Activated CD4-positive, alpha-beta memory T cell treated with anti-CD3 and anti-CD28 coated beads, Interleukin-2, amount 10 ng/mL, durations not matched to agents 7 days and 5 days (primary cell): Measurements from ENCODE around the gene CLCN2. TPM values are rescaled to one million over a fixed set of nuclear protein-coding genes. Genes with fewer than 3 reads are reported as not detected.

Source experiments
- CTCF ChIA-PET: fragments of 350-600 bp; sonication (Branson Sonifier 250); formaldehyde crosslinking; loops from one replicate; lab custom pipeline; 2021; ENCODE audit warnings: antibody characterized with exemption, inconsistent platforms; lab: Charles Lee
- POLR2A ChIA-PET: fragments of 350-600 bp; sonication (Branson Sonifier 250); formaldehyde crosslinking; loops from one replicate; lab custom pipeline; 2021; ENCODE audit warnings: antibody characterized with exemption; lab: Charles Lee
- DNase-seq: peaks from one replicate; pipeline ENCODE4 v3.0.0-alpha.2; 2020
- H3K27ac Mint-ChIP-seq: one replicate; pipeline ENCODE4 v1.8.0; 2021; ENCODE audit warnings: mild to moderate bottlenecking, mixed read lengths
- H3K27me3 Mint-ChIP-seq: one replicate; pipeline ENCODE4 v1.8.0; 2021; ENCODE audit warnings: mixed read lengths
- H3K36me3 Mint-ChIP-seq: one replicate; pipeline ENCODE4 v1.8.0; 2021; ENCODE audit warnings: low read depth, mixed read lengths
- H3K4me1 Mint-ChIP-seq: one replicate; pipeline ENCODE4 v1.8.0; 2021; ENCODE audit warnings: mixed read lengths
- H3K4me3 Mint-ChIP-seq: one replicate; pipeline ENCODE4 v1.8.0; 2021; ENCODE audit warnings: mild to moderate bottlenecking, mixed read lengths
- H3K9me3 Mint-ChIP-seq: one replicate; pipeline ENCODE4 v1.8.0; 2021; ENCODE audit warnings: mixed read lengths
- total RNA-seq, 2 experiments: library from RNA; stranded (reverse); gene quantifications; one replicate each; pipeline ENCODE4 v1.2.3, GENCODE V29; 2021

CLCN2 gene
- total RNA-seq, 2 experiments from 2014 or later = 3.6 to 4.9 TPM

GRCh38 chr3:184361932-184362667, 695 bp upstream of the CLCN2 start:
- Mint-ChIP-seq H3K4me3 (peak overlapping the region; percentile 95), H3K36me3 (peaks cover 25% of the 10 kb centered on the region), H3K4me1 (peaks cover 32% of the 10 kb centered on the region), H3K27me3 (peaks cover 2% of the 10 kb centered on the region), H3K27ac (peak overlapping the region; percentile 94), H3K9me3 (no peaks in the 10 kb centered on the region)
- CTCF ChIA-PET = interaction anchor here (0.6 to 1.4 kb wide), 5 partner anchors 8 to 467 kb away, joined by 3 to 7 read pairs (median 3); no protein-coding TSS in a partner anchor
- POLR2A ChIA-PET = interaction anchor here (0.6 to 3.0 kb wide), 14 partner anchors 8 to 573 kb away, joined by 3 to 13 read pairs (median 4); partner anchors contain the start of genes EIF2B5 and FAM131A
- DNase-seq = peak; percentile 53

DNA sequence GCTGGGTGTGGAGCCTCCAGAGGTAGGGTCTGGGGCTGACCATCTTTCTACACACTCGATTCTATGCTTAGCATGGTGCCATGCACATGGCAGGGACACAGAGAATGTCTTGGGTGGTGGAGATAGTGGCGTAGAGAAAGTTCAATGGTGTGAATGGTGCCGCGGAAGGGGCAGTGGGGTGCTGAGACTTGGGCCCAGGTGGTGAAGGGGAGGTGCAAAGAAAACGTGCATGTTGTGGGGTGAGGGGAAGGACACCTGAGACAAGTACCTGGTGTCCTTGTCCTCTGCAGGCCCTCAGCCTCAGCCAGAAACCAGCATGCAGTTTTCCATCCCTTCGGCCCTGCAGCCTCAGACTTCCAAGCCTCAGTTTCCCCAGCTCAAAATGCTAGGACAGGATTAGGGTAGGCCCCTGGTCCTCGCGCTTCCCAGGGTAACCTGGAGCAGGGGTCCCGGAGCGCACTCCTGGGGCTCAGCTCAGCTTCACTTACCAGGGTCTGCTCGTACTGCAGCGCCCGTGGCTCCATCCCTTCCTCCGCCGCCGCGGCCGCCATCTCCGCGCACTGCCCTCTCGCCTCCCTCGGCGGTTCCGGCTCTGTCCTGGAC, 375 bp downstream of the CLCN2 start:
- ChIA-PET CTCF (interaction anchor here (2.6 kb wide), 1 partner anchor 11 kb away, joined by 13 read pairs; no protein-coding TSS in a partner anchor), POLR2A (interaction anchor here (0.7 to 3.0 kb wide), 8 partner anchors 9 to 226 kb away, joined by 3 to 13 read pairs (median 4); partner anchors contain the start of genes EIF2B5 and FAM131A)
- peak overlapping the region; percentile 74 for H3K4me3 Mint-ChIP-seq
- peaks cover 28% of the 10 kb centered on the region for H3K4me1 Mint-ChIP-seq
- no peak for DNase-seq
- no peaks in the 10 kb centered on the region for H3K9me3 Mint-ChIP-seq
- peak overlapping the region; percentile 71 for H3K27ac Mint-ChIP-seq
- peaks cover 2% of the 10 kb centered on the region for H3K27me3 Mint-ChIP-seq
- H3K36me3 Mint-ChIP-seq = peaks cover 16% of the 10 kb centered on the region

GRCh38 chr3:184360070-184360928, 1.1 kb downstream of the CLCN2 start:
- H3K4me1 Mint-ChIP-seq = peaks cover 24% of the 10 kb centered on the region
- peak overlapping the region; percentile 71 for H3K27ac Mint-ChIP-seq
- POLR2A ChIA-PET = interaction anchor here (0.7 to 3.0 kb wide), 7 partner anchors 9 to 225 kb away, joined by 3 to 13 read pairs (median 4); partner anchors contain the start of genes EIF2B5 and FAM131A
- CTCF ChIA-PET = interaction anchor here (2.6 kb wide), 1 partner anchor 11 kb away, joined by 13 read pairs; no protein-coding TSS in a partner anchor
- DNase-seq = no peak
- H3K4me3 Mint-ChIP-seq = peak overlapping the region; percentile 74
- H3K36me3 Mint-ChIP-seq = peaks cover 13% of the 10 kb centered on the region
- H3K27me3 Mint-ChIP-seq = peaks cover 2% of the 10 kb centered on the region
- no peaks in the 10 kb centered on the region for H3K9me3 Mint-ChIP-seq

GRCh38 chr3:184359610-184360009, 1.8 kb downstream of the CLCN2 start:
- peaks cover 2% of the 10 kb centered on the region for H3K27me3 Mint-ChIP-seq
- no peak overlapping the region for H3K27ac Mint-ChIP-seq
- H3K4me3 Mint-ChIP-seq = no peak overlapping the region
- peaks cover 17% of the 10 kb centered on the region for H3K4me1 Mint-ChIP-seq
- ChIA-PET POLR2A (no interaction called here), CTCF (interaction anchor here (2.6 kb wide), 1 partner anchor 12 kb away, joined by 13 read pairs; no protein-coding TSS in a partner anchor)
- DNase-seq = no peak
- no peaks in the 10 kb centered on the region for H3K9me3 Mint-ChIP-seq
- peaks cover 7% of the 10 kb centered on the region for H3K36me3 Mint-ChIP-seq

- Mint-ChIP-seq H3K27me3 (peaks cover 2% of the 10 kb centered on the region), H3K36me3 (peaks cover 3% of the 10 kb centered on the region), H3K4me3 (no peak overlapping the region), H3K4me1 (peaks cover 13% of the 10 kb centered on the region), H3K9me3 (no peaks in the 10 kb centered on the region), H3K27ac (no peak overlapping the region)
- POLR2A ChIA-PET = no interaction called here
- no peak for DNase-seq
- CTCF ChIA-PET = interaction anchor here (0.7 to 2.6 kb wide), 2 partner anchors 13 to 154 kb away, joined by 3 to 13 read pairs; no protein-coding TSS in a partner anchor
These were observed 2.5 kb downstream of the CLCN2 start for GRCh38 chr3:184358921-184359350.

DNA sequence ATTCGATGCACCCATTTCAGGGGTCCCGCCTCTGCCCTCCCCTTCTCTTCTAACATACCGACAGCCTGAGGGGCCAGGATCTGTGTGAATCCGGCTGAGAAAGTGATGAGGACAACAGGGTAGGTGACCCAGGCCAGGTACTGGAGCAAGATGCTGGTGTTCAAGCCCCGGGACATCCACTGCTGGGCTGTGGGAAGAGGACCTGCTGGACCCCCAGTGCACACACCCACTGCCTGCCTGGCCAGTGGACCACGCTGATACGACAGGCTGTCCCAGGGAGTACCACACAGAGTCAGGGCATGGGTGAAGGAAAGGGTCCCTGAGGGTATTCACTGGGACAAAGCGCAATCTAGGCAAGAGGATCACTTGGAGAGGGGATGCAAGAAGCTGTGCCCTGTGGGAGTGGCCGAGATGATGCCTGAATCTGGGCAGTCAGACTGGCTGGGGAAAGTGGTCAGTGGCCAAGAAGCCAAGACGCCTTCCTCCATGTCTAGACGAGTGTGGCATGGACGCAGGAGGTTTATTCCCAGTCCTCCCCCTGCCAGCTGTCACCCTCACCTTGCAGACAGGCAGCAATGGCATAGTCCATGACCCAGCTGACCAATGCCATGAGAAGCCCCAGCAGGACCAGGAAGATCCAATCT, 3.2 kb downstream of the CLCN2 start:
- Mint-ChIP-seq H3K27me3 (peaks cover 2% of the 10 kb centered on the region), H3K36me3 (peaks cover 2% of the 10 kb centered on the region)
- CTCF ChIA-PET = interaction anchor here (0.6 to 0.7 kb wide), 2 partner anchors 155 to 1245 kb away, joined by 3 read pairs; no protein-coding TSS in a partner anchor

DNA sequence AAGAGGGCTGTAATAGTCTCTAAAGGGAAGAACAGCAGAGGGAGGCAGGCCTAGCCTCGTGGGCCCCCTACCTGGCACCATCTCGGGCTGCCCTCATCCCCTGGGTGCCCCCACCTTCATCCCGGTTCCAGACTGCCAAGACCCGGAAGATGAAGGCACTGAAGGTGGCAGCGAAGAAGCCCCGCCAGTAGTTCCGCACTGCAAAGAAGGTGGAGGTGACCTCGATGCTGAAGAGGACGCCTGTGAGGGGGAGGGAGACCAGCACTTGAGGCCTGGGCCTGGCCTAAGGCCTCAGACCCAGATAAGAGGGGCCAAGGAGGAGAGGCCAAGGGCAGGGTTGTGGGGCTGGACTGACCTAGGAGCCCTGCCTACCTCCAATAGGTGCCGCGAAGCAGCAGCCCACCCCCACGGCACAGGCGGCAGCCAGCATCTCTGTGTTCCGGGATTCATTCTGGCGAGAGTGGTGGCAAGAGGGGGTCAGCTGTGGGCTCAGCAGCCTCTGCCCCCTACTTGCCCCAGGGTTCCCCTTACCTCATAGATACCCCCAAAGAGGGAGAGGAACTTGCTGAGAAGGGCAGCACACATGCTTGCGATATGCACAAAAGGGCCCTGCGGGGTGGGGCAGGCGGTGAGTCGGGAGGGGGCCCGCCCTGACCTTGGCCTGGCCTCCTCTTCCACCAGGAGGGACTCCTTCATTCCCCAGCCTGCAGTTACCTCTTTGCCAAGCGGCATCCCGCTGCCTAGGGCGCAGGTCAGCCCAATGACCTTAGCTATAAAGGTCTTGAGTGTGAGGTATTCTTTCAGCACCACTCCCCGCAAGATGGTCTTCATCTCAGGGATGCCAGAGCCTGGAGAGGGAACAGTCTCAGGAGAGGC, 3.9 kb downstream of the CLCN2 start:
- Mint-ChIP-seq H3K4me1 (peaks cover 14% of the 10 kb centered on the region), H3K27ac (no peak overlapping the region), H3K4me3 (no peak overlapping the region), H3K27me3 (peaks cover 2% of the 10 kb centered on the region), H3K9me3 (no peaks in the 10 kb centered on the region), H3K36me3 (no peaks in the 10 kb centered on the region)
- ChIA-PET POLR2A (no interaction called here), CTCF (interaction anchor here (0.6 to 5.0 kb wide), 2 partner anchors 157 to 1246 kb away, joined by 3 to 20 read pairs; no protein-coding TSS in a partner anchor)
- no peak for DNase-seq

More for the DNA sequence above, 3.2 kb downstream of the CLCN2 start:
- H3K4me3 Mint-ChIP-seq = no peak overlapping the region
- no peak overlapping the region for H3K27ac Mint-ChIP-seq
- no peak for DNase-seq
- no peaks in the 10 kb centered on the region for H3K9me3 Mint-ChIP-seq
- POLR2A ChIA-PET = no interaction called here
- H3K4me1 Mint-ChIP-seq = peaks cover 14% of the 10 kb centered on the region

DNA sequence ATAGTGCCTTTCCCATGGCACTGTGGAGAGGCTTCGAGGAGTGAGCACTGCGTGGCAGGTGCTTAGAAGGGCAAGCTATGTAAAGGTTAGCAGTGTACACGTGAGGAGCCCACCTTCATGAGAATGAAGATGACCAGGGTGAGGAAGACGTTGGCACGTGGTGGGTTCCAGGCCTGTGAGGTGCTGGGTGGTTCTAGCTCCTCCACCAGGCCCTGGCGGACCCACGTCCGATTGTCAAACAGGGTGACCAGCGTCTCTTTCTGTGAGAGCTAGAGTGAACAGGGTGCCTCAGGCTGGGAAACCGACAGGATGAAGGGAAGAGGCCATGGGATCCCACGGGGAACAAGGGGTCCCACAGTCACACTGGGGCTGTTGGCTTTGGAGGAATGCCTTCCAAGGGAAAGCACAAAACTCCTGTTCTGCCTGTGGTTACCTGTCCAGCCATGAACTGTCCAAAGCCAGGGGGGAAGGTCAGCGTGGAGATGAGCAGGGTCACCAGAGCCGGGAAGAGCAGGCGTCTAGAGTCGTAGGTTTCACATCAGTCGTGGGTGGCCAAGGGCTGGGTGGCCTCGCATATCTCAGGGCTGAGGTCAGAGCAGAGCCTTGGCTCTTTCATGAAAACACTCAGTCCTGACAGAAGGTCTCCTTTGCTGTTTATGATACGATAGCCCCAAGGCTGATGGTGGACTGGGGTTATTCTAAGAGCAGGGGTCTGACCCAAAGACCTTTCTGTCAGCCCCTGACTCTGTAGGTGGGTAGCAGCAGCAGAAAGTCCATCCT, 6.0 kb downstream of the CLCN2 start:
- Mint-ChIP-seq H3K4me1 (peaks cover 9% of the 10 kb centered on the region), H3K4me3 (no peak overlapping the region), H3K27me3 (peaks cover 2% of the 10 kb centered on the region), H3K36me3 (no peaks in the 10 kb centered on the region), H3K27ac (no peak overlapping the region), H3K9me3 (no peaks in the 10 kb centered on the region)
- ChIA-PET POLR2A (no interaction called here), CTCF (interaction anchor here (1.0 to 5.0 kb wide), 4 partner anchors 13 to 186 kb away, joined by 4 to 20 read pairs (median 6); no protein-coding TSS in a partner anchor)
- DNase-seq = no peak

DNA sequence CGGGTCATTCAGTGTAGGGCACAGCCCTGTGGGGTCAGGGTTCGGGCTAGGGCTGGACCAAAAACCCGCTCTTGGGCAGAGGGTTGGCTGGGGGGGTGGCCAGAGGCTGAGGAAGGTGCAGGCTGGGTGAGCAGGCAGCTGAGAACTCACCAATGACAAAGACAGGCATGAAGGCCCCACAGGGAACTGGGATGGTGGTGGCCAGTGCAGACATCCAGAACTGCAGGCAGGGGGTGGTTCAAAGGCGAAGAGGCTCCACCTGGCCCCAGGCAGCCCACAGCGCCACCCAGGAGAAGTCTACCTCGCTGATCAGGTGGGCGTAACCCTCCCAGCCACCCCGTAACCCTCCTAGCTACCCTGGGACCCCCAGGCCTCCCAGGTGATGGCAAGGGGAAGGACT, 6.7 kb downstream of the CLCN2 start:
- no peaks in the 10 kb centered on the region for H3K27me3 Mint-ChIP-seq
- ChIA-PET POLR2A (no interaction called here), CTCF (interaction anchor here (1.0 to 5.0 kb wide), 4 partner anchors 13 to 187 kb away, joined by 4 to 20 read pairs (median 6); no protein-coding TSS in a partner anchor)
- H3K4me1 Mint-ChIP-seq = peaks cover 5% of the 10 kb centered on the region
- no peak overlapping the region for H3K27ac Mint-ChIP-seq
- no peaks in the 10 kb centered on the region for H3K9me3 Mint-ChIP-seq
- DNase-seq = no peak
- no peaks in the 10 kb centered on the region for H3K36me3 Mint-ChIP-seq
- no peak overlapping the region for H3K4me3 Mint-ChIP-seq

- Mint-ChIP-seq H3K36me3 (no peaks in the 10 kb centered on the region), H3K9me3 (no peaks in the 10 kb centered on the region), H3K4me3 (no peak overlapping the region), H3K27ac (no peak overlapping the region), H3K27me3 (no peaks in the 10 kb centered on the region), H3K4me1 (peaks cover 5% of the 10 kb centered on the region)
- POLR2A ChIA-PET = interaction anchor here (1.1 to 1.5 kb wide), 2 partner anchors 8 to 39 kb away, joined by 3 to 4 read pairs; no protein-coding TSS in a partner anchor
- CTCF ChIA-PET = interaction anchor here (0.6 to 5.0 kb wide), 12 partner anchors 8 to 188 kb away, joined by 3 to 20 read pairs (median 4); no protein-coding TSS in a partner anchor
- DNase-seq = peak; percentile 54
These were observed 7.2 kb downstream of the CLCN2 start for GRCh38 chr3:184354121-184354728.
